HepG2 (cell line): ENCODE results near the gene MFNG. TPM values are rescaled to one million over a fixed set of nuclear protein-coding genes. Genes with fewer than 3 reads are reported as not detected.

Source experiments
- ELF1 ChIP-seq: sonication (generic); formaldehyde crosslinking; IDR thresholded peaks from 2 replicates; pipeline ENCODE4 v1.4.0; 2020; ENCODE audit warnings: missing genetic modification reagents
- HNF4G ChIP-seq, 2 experiments: sonication (generic) in 1 of 2; formaldehyde crosslinking in 1 of 2; IDR thresholded peaks; 2 replicates each; pipeline versions ENCODE4 v1.4.0 to v1.6.1; 2011 to 2020; ENCODE audit warnings: borderline replicate concordance in 2 of 2, low read depth in 2 of 2, mild to moderate bottlenecking in 2 of 2, low read length in 1 of 2, missing genetic modification reagents in 1 of 2, moderate library complexity in 1 of 2
- KAT2B ChIP-seq: fragments of 150-350 bp; IDR thresholded peaks from 2 replicates; pipeline ENCODE4 v1.6.1; 2014; ENCODE audit warnings: low read depth, low read length, borderline replicate concordance
- KLF11 ChIP-seq: IDR thresholded peaks from 2 replicates; pipeline ENCODE4 v1.6.1; 2016; ENCODE audit warnings: missing compliant biosample characterization
- KLF16 ChIP-seq, 2 experiments: sonication (generic) in 1 of 2; formaldehyde crosslinking in 1 of 2; IDR thresholded peaks; 2 replicates each; pipeline versions ENCODE4 v1.6.1 to v1.8.0; 2016 to 2023; ENCODE audit warnings: missing genetic modification reagents in 2 of 2, missing compliant biosample characterization in 1 of 2
- MAF1 ChIP-seq: sonication (generic); formaldehyde crosslinking; IDR thresholded peaks from 2 replicates; pipeline ENCODE4 v1.5.0; 2020; ENCODE audit warnings: missing genetic modification reagents, borderline replicate concordance
- SIX4 ChIP-seq: sonication (generic); formaldehyde crosslinking; IDR thresholded peaks from 2 replicates; pipeline ENCODE4 v1.4.0; 2020; ENCODE audit warnings: missing genetic modification reagents
- SKI ChIP-seq: fragments of 450-650 bp; IDR thresholded peaks from one replicate; pipeline ENCODE4 v1.6.1; 2018; ENCODE audit warnings: mild to moderate bottlenecking; ENCODE audit not compliant: partially characterized antibody
- WIZ ChIP-seq: sonication (generic); formaldehyde crosslinking; IDR thresholded peaks from 2 replicates; pipeline ENCODE4 v1.5.1; 2020; ENCODE audit warnings: mild to moderate bottlenecking, missing genetic modification reagents
- ZNF569 ChIP-seq: sonication (generic); formaldehyde crosslinking; IDR thresholded peaks from 2 replicates; pipeline ENCODE4 v1.5.0; 2020; ENCODE audit warnings: mild to moderate bottlenecking, missing genetic modification reagents, moderate library complexity, borderline replicate concordance
- ZNF614 ChIP-seq: IDR thresholded peaks from 2 replicates; pipeline ENCODE4 v1.6.1; 2018; ENCODE audit warnings: missing biosample characterization, missing genetic modification reagents, inconsistent platforms, borderline replicate concordance
- ZSCAN21 ChIP-seq: sonication (generic); formaldehyde crosslinking; IDR thresholded peaks from 2 replicates; pipeline ENCODE4 v1.8.0; 2022; ENCODE audit warnings: mild to moderate bottlenecking, missing genetic modification reagents, moderate library complexity, borderline replicate concordance
- polyA plus RNA-seq, 8 experiments: library from polyadenylated mRNA; depleted of rRNA in 3 of 8; stranded (reverse) in 7 of 8; unstranded in 1 of 8; fragments of >200 nt; fragmentation: Illumina TruSeq in 4 of 8; extraction: Trizol in 4 of 8; gene quantifications; 2 replicates each; pipeline versions ENCODE4 v1.2.1 to v1.2.3, GENCODE V29; 2011 to 2016; ENCODE audit warnings: low read depth in 4 of 8, missing spikeins in 1 of 8, mixed read lengths in 1 of 8; ENCODE audit not compliant: insufficient read depth in 1 of 8
- total RNA-seq, 5 experiments: library from RNA; depleted of rRNA; stranded (reverse); fragments of >200 nt; fragmentation: Illumina TruSeq; extraction: Trizol; gene quantifications; 2 replicates each; pipeline ENCODE4 v1.2.3, GENCODE V29; 2016; ENCODE audit warnings: low read depth in 1 of 5
- TF ChIP-seq, protein P1 (sequence below): IDR thresholded peaks from 2 replicates; pipeline ENCODE4 v1.6.1; 2016; ENCODE audit warnings: missing biosample characterization, missing genetic modification reagents, low read depth
- TF ChIP-seq, protein P2 (sequence below): sonication (generic); formaldehyde crosslinking; IDR thresholded peaks from 2 replicates; pipeline ENCODE4 v1.5.0; 2020; ENCODE audit warnings: missing genetic modification reagents
- TF ChIP-seq, protein P3 (sequence below): sonication (generic); formaldehyde crosslinking; IDR thresholded peaks from 2 replicates; pipeline ENCODE4 v1.4.0; 2020; ENCODE audit warnings: missing genetic modification reagents
- TF ChIP-seq, protein P4 (sequence below): sonication (generic); formaldehyde crosslinking; IDR thresholded peaks from 2 replicates; pipeline ENCODE4 v1.9.0; 2021; ENCODE audit warnings: missing genetic modification reagents, borderline replicate concordance

MFNG gene
- total and polyA plus RNA-seq, 2 of the 13 experiments (the other 11 are each of a cell fraction or from before 2014, with no cell fraction given): 1.0 to 11.7 TPM

DNA sequence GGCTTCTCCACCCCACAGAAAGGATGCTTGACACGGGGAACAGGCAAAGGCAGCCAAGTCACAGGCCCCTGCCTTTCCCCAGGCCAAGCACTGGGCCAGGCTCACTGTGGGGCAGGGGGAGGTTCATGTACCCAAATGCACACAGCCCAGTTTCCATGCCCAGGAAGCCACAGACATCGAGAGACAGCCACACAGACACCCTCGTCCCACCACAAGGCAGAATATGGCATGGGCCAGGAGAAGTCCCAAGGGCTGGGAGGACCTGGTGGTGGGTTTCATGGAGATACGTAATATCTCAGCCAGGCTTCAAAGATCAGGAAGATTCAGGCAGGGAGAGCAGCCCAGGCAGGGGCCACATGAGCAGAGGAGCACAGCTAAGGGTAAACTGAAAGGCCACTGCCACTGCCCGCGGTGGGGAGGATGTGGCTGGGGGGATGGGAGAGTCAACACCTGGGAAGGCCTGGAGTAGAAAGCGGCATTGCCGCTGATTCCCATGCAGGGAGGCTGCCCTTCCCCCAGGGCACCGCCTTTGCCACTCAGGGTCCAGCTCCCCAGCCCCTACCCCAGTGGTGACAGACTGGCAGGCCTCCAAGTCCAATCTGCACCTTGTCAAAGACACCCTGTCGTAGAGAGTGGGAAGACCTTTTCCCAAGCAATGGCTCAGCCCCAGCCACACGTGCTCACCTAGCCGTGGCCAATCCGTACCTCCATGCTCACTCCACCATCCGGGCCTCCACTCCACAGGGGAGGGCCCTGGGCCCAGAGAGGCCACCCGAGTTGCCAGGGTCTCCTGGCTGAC lies 2.4 kb upstream of the MFNG start (continued):
- TF ChIP-seq, protein P1, sequence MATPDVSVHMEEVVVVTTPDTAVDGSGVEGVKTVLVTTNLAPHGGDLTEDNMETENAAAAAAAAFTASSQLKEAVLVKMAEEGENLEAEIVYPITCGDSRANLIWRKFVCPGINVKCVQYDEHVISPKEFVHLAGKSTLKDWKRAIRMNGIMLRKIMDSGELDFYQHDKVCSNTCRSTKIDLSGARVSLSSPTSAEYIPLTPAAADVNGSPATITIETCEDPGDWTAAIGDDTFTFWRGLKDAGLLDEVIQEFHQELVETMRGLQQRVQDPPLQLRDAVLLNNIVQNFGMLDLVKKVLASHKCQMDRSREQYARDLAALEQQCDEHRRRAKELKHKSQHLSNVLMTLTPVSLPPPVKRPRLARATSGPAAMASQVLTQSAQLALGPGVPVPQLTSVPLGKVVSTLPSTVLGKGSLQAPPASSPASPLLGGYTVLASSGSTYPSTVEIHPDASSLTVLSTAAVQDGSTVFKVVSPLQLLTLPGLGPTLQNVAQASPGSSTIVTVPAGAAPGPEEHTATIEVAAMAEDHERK: no peak
- TF ChIP-seq WIZ (no peak), ZNF614 (peak; percentile 49; the same call in 1 of the 2 replicates), SIX4 (no peak), KLF16 (CRISPR knock-in tag; IDR thresholded peaks at IDR 0.05) (no peak), ZNF569 (CRISPR knock-in tag) (no peak), MAF1 (no peak), HNF4G (IDR thresholded peaks at IDR 0.05; ENCODE audit: borderline replicate concordance, low read depth, low read length) (no peak), HNF4G (CRISPR knock-in tag; IDR thresholded peaks at IDR 0.05; ENCODE audit: borderline replicate concordance, low read depth) (0 out of 2 replicates have a peak, but pooled peaks have one; percentile 10), KLF11 (CRISPR knock-in tag) (no peak), KAT2B (no peak), SKI (no peak), ZSCAN21 (CRISPR knock-in tag) (peak; percentile 64; the same call in 1 of the 2 replicates), ELF1 (CRISPR knock-in tag) (no peak)
- TF ChIP-seq, protein P2, sequence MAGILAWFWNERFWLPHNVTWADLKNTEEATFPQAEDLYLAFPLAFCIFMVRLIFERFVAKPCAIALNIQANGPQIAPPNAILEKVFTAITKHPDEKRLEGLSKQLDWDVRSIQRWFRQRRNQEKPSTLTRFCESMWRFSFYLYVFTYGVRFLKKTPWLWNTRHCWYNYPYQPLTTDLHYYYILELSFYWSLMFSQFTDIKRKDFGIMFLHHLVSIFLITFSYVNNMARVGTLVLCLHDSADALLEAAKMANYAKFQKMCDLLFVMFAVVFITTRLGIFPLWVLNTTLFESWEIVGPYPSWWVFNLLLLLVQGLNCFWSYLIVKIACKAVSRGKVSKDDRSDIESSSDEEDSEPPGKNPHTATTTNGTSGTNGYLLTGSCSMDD (CRISPR knock-in tag): no peak
- TF ChIP-seq, protein P3, sequence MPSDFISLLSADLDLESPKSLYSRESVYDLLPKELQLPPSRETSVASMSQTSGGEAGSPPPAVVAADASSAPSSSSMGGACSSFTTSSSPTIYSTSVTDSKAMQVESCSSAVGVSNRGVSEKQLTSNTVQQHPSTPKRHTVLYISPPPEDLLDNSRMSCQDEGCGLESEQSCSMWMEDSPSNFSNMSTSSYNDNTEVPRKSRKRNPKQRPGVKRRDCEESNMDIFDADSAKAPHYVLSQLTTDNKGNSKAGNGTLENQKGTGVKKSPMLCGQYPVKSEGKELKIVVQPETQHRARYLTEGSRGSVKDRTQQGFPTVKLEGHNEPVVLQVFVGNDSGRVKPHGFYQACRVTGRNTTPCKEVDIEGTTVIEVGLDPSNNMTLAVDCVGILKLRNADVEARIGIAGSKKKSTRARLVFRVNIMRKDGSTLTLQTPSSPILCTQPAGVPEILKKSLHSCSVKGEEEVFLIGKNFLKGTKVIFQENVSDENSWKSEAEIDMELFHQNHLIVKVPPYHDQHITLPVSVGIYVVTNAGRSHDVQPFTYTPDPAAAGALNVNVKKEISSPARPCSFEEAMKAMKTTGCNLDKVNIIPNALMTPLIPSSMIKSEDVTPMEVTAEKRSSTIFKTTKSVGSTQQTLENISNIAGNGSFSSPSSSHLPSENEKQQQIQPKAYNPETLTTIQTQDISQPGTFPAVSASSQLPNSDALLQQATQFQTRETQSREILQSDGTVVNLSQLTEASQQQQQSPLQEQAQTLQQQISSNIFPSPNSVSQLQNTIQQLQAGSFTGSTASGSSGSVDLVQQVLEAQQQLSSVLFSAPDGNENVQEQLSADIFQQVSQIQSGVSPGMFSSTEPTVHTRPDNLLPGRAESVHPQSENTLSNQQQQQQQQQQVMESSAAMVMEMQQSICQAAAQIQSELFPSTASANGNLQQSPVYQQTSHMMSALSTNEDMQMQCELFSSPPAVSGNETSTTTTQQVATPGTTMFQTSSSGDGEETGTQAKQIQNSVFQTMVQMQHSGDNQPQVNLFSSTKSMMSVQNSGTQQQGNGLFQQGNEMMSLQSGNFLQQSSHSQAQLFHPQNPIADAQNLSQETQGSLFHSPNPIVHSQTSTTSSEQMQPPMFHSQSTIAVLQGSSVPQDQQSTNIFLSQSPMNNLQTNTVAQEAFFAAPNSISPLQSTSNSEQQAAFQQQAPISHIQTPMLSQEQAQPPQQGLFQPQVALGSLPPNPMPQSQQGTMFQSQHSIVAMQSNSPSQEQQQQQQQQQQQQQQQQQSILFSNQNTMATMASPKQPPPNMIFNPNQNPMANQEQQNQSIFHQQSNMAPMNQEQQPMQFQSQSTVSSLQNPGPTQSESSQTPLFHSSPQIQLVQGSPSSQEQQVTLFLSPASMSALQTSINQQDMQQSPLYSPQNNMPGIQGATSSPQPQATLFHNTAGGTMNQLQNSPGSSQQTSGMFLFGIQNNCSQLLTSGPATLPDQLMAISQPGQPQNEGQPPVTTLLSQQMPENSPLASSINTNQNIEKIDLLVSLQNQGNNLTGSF: no peak
- TF ChIP-seq, protein P4, sequence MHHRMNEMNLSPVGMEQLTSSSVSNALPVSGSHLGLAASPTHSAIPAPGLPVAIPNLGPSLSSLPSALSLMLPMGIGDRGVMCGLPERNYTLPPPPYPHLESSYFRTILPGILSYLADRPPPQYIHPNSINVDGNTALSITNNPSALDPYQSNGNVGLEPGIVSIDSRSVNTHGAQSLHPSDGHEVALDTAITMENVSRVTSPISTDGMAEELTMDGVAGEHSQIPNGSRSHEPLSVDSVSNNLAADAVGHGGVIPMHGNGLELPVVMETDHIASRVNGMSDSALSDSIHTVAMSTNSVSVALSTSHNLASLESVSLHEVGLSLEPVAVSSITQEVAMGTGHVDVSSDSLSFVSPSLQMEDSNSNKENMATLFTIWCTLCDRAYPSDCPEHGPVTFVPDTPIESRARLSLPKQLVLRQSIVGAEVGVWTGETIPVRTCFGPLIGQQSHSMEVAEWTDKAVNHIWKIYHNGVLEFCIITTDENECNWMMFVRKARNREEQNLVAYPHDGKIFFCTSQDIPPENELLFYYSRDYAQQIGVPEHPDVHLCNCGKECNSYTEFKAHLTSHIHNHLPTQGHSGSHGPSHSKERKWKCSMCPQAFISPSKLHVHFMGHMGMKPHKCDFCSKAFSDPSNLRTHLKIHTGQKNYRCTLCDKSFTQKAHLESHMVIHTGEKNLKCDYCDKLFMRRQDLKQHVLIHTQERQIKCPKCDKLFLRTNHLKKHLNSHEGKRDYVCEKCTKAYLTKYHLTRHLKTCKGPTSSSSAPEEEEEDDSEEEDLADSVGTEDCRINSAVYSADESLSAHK: no peak
